OCI-M2 (cell line): Measurements from ENCODE around the gene PNMA6A.
"Not testable (repeated sequence)": the region's sequence is repeated elsewhere in the genome, so short reads cannot be mapped to it uniquely, and the experiment has no call there.

ENCODE experiments used
- DNase-seq: peaks from one replicate; lab custom pipeline; 2025; ENCODE audit not compliant: unreplicated experiment; lab: John Stamatoyannopoulos, UW

PNMA6A gene

GRCh38 chrX:153071909-153072583 is at the start of gene PNMA6A:
Gene PNMA6A (plus strand): TSS chrX:153072454. CDS start chrX:153073063, 609 bp downstream.
- not testable (repeated sequence) for DNase-seq

- not testable (repeated sequence) for DNase-seq
These were observed 45.8 kb upstream of the PNMA6A start for GRCh38 chrX:153026501-153026900.

GRCh38 chrX:153028487-153028886 is 43.8 kb upstream of the PNMA6A start:
- DNase-seq, result not testable (repeated sequence)

- DNase-seq, result no peak
These were observed 43.1 kb upstream of the PNMA6A start for GRCh38 chrX:153029162-153029561.

- DNase-seq, result no peak
These were observed 42.4 kb upstream of the PNMA6A start for GRCh38 chrX:153029875-153030274.

GRCh38 chrX:153030801-153031200 is 41.5 kb upstream of the PNMA6A start:
- no peak for DNase-seq

- no peak for DNase-seq
These were observed 39.7 kb upstream of the PNMA6A start for GRCh38 chrX:153032397-153033118.

GRCh38 chrX:153049093-153049492 is 23.2 kb upstream of the PNMA6A start:
- no peak for DNase-seq

- DNase-seq, result no peak
These were observed 19.7 kb upstream of the PNMA6A start for GRCh38 chrX:153052534-153052933.

GRCh38 chrX:153055871-153056749 is 16.1 kb upstream of the PNMA6A start, which contains the start of gene PNMA3:
Gene PNMA3 (plus strand): TSS chrX:153056470. CDS start chrX:153057056, 586 bp downstream.
- no peak for DNase-seq

GRCh38 chrX:153057281-153057680 is 15.0 kb upstream of the PNMA6A start:
- no peak for DNase-seq

- DNase-seq, result no peak
These were observed 12.8 kb upstream of the PNMA6A start for GRCh38 chrX:153059191-153060094.

GRCh38 chrX:153060095-153060445 is 12.2 kb upstream of the PNMA6A start:
- DNase-seq, result no peak

GRCh38 chrX:153061732-153062131 is 10.5 kb upstream of the PNMA6A start:
- DNase-seq, result no peak

GRCh38 chrX:153063315-153063714 is 8.9 kb upstream of the PNMA6A start:
- no peak for DNase-seq

GRCh38 chrX:153064061-153064460 is 8.2 kb upstream of the PNMA6A start:
- no peak for DNase-seq

- no peak for DNase-seq
These were observed 6.9 kb upstream of the PNMA6A start for GRCh38 chrX:153065389-153065788.

- not testable (repeated sequence) for DNase-seq
These were observed 5.9 kb upstream of the PNMA6A start for GRCh38 chrX:153066402-153066801.

GRCh38 chrX:153073331-153073730 is 1.1 kb downstream of the PNMA6A start:
- not testable (repeated sequence) for DNase-seq

GRCh38 chrX:153074262-153074899 is 2.1 kb downstream of the PNMA6A start:
- no peak for DNase-seq
